GM21423 (cell line): Measurements from ENCODE around the gene ALKBH6.

Experiments used
- ATAC-seq: cut with Tn5 transposase; IDR thresholded peaks from one replicate; pipeline ENCODE4 v1.9.1; 2021; ENCODE audit warnings: mild to moderate bottlenecking, moderate library complexity; ENCODE audit not compliant: unreplicated experiment

Gene ALKBH6

GRCh38 chr19:36030264-36031148 lies 16.5 kb upstream of the ALKBH6 start:
- no peak for ATAC-seq

- ATAC-seq: no peak
These were observed 14.5 kb upstream of the ALKBH6 start for GRCh38 chr19:36028313-36029041.

- ATAC-seq: no peak
These were observed 13.7 kb upstream of the ALKBH6 start for GRCh38 chr19:36027696-36028095.

- ATAC-seq: no peak
These were observed 12.3 kb upstream of the ALKBH6 start for GRCh38 chr19:36026091-36026876.

- ATAC-seq: no peak
These were observed 11.5 kb upstream of the ALKBH6 start for GRCh38 chr19:36025541-36025940.

- no peak for ATAC-seq
These were observed 9.4 kb upstream of the ALKBH6 start for GRCh38 chr19:36023432-36023831.

GRCh38 chr19:36019061-36019670 lies 5.2 kb upstream of the ALKBH6 start:
- no peak for ATAC-seq

- ATAC-seq: no peak
These were observed 567 bp downstream of the ALKBH6 start for GRCh38 chr19:36013280-36014011.

- ATAC-seq: no peak
These were observed 3.6 kb downstream of the ALKBH6 start for GRCh38 chr19:36010402-36010801.

- ATAC-seq: no peak
These were observed 4.2 kb downstream of the ALKBH6 start for GRCh38 chr19:36009633-36010379.

- no peak for ATAC-seq
These were observed 4.8 kb downstream of the ALKBH6 start for GRCh38 chr19:36009220-36009619.

- ATAC-seq: no peak
These were observed 5.6 kb downstream of the ALKBH6 start, which contains the start of gene SYNE4 for GRCh38 chr19:36008336-36008978. TSS of gene SYNE4 (minus strand) at chr19:36008813. CDS start at chr19:36008681, 132 bp downstream.

GRCh38 chr19:36006955-36007354 lies 7.1 kb downstream of the ALKBH6 start:
- ATAC-seq: no peak

- ATAC-seq: no peak
These were observed 10.7 kb downstream of the ALKBH6 start for GRCh38 chr19:36003284-36003683.

- no peak for ATAC-seq
These were observed 12.4 kb downstream of the ALKBH6 start for GRCh38 chr19:36001605-36002004.

GRCh38 chr19:35996777-35997176 lies 17.2 kb downstream of the ALKBH6 start:
- no peak for ATAC-seq

GRCh38 chr19:35995048-35995993 lies 18.7 kb downstream of the ALKBH6 start, which contains the start of gene SDHAF1:
TSS of gene SDHAF1 (plus strand) at chr19:35995188. CDS start at chr19:35995275, 87 bp downstream.
- ATAC-seq: peak; percentile 77
